CD4-positive, alpha-beta T cell treated with Interleukin-1 beta for 1 hour (primary cell): ENCODE measurements around the gene CUX1.
A peak's percentile ranks its signal among the peaks of the same experiment; 100 is the strongest.
"Not testable (repeated sequence)": the region's sequence is repeated elsewhere in the genome, so short reads cannot be mapped to it uniquely, and the experiment has no call there.

Source experiments
- DNase-seq, 2 donors: peaks; one replicate each; pipeline ENCODE4 v3.0.0-alpha.2; 2020 to 2022

CUX1 gene

GRCh38 chr7:102024005-102024768 lies 206.8 kb downstream of the CUX1 start:
- no peak for DNase-seq

- DNase-seq, result no peak
These were observed 207.5 kb downstream of the CUX1 start for GRCh38 chr7:102024769-102025391.

DNA sequence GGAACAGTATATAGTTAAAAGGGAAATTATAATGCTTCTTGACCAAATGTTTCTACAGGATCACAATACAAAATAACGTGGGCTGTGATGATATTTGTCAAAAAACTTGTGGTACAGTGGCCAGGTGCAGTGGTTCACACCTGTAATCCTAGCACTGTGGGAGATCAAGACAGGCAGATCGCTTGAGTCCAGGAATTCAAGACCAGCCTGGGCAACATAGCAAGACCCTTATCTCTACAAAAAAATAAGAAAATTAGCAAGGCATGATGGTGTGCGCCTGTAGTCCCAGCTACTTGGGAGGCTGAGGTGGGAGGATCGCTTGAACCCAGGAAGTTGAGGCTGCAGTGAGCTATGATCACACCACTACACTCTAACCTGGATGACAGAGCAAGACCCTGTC lies 208.4 kb downstream of the CUX1 start:
- not testable (repeated sequence) for DNase-seq

GRCh38 chr7:102028206-102028826 lies 210.9 kb downstream of the CUX1 start:
- DNase-seq, result no peak

DNA sequence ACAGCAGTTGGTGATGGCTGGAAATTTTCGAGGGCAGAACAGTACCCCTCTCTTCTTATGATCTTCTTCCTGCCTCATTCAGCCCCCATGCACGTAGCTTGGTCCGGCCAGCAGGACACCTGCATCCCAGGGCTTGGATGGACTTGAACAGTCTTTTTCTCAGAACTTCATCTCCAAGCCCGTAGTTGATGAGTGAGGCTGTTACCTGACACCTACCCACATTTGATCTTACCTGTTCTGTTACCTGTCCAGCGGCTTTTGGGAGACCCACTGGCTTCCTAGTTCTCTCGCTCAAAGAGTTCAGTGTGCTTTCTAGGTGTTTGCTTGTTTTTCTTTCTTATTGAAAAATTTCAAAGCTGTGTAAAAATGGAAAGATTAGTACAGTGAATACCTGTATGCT lies 212.2 kb downstream of the CUX1 start:
- DNase-seq, result no peak

- no peak for DNase-seq
These were observed 213.3 kb downstream of the CUX1 start for GRCh38 chr7:102030696-102031095.

GRCh38 chr7:102036958-102037357 lies 219.5 kb downstream of the CUX1 start:
- no peak for DNase-seq

DNA sequence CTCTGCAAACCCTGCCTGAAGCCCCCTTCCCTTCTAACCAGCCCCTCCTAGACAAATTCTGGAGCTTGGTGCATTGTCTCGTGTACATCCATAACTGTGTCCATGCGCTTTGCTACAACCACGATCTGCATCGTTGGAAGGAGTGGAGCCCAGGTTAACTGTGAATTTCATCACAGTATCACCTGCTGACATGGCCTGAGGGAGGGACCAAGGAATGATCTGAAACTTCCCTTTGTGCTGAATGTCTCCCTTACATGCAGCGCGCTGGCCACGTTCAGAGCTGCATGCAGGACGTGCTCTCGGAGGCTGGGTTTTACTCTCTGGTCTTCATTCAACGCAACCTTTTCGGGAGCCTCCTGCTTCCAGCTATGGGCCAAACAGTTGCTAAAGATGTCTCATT lies 222.3 kb downstream of the CUX1 start:
- no peak for DNase-seq

GRCh38 chr7:102040569-102040968 lies 223.1 kb downstream of the CUX1 start:
- DNase-seq, result no peak

- DNase-seq, result no peak
These were observed 224.7 kb downstream of the CUX1 start for GRCh38 chr7:102042016-102042656.

GRCh38 chr7:102042796-102043195 lies 225.4 kb downstream of the CUX1 start:
- not testable (repeated sequence) for DNase-seq

GRCh38 chr7:102044641-102044983 lies 227.2 kb downstream of the CUX1 start:
- DNase-seq, result no peak

GRCh38 chr7:102044984-102045673 lies 227.7 kb downstream of the CUX1 start:
- no peak for DNase-seq

DNA sequence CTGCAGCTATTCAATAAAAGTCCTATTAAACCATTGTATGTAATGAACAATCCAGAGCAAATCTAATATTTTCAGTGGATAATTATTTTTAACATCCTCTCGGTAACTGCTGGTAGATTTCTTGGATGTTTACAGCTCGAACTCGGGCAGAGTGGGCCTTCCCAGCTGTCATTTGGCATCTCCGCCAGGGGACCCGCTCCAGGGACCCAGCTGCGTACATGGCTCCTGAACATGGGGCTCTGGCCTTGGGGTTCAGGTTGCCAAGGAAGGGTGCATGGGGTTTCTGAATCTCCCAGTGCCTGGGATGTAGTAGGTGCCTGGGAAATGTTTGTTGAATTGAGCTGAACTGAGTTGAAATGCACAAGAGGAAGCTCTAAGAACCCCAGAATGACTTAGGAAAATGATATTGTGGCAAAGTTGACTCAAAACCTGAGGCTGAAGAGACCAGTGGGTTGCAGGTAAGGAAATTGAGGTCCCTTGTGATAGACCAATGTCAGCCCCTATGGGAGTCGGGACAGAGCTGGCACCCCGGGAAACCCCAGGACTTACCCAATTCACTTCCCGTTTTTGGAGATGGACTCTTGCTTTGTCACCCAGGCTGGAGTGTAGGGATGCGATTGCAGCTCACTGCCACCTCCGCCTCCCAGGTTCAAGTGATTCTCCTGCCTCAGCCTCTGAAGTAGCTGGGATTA lies 228.4 kb downstream of the CUX1 start:
- peak in 1 of 2 donors; percentile 55 for DNase-seq

GRCh38 chr7:102046373-102047117 lies 229.1 kb downstream of the CUX1 start:
- no peak for DNase-seq

GRCh38 chr7:102047167-102047566 lies 229.7 kb downstream of the CUX1 start:
- DNase-seq, result no peak

GRCh38 chr7:102049765-102050164 lies 232.3 kb downstream of the CUX1 start:
- DNase-seq, result no peak

DNA sequence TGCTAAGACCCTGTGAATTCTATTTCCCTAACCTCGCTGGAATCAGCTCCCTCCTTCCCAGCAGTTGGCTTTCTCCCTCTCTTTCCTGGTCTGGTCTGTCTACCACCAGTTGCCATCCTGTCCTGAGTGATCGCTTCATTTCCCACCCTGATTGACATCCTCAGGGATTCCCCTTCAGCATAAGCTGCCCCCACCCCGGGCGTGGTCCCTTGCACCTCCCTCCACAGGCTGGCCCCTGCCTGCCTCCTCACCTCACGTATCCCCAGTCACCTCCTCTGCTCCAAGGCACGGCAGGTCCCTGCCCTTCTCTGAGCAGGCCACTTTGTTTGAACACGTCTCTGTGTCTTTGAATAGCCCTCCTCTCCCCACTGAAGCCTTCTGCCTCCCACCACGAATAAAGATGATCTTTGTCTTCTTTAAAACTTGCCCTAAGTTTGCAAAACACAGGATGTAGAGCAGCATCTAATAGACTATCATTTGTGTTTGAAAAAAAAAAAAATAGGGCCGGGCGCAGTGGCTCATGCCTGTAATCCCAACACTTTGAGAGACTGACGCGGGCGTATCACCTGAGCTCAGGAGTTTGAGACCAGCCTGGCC lies 233.5 kb downstream of the CUX1 start:
- DNase-seq, result no peak

GRCh38 chr7:102051736-102052135 lies 234.3 kb downstream of the CUX1 start:
- not testable (repeated sequence) for DNase-seq

- DNase-seq, result no peak
These were observed 236.7 kb downstream of the CUX1 start for GRCh38 chr7:102054158-102054557.
